ENCODE results near the gene NRXN3.
A peak's percentile ranks its signal among the peaks of the same experiment; 100 is the strongest.

The NRXN3 gene

GRCh38 chr14:78170203-78170602, at the start of gene NRXN3:
Gene NRXN3 (plus strand): TSS chr14:78170373. CDS start chr14:78243094, 72,721 bp downstream.
- Mint-ChIP-seq H3K36me3 (ENCODE audit: low read depth) (no peaks in the 10 kb centered on the region), H3K27me3 (ENCODE audit: low read depth) (peaks cover 8% of the 10 kb centered on the region), H3K9me3 (no peaks in the 10 kb centered on the region), H3K4me1 (ENCODE audit: low read depth) (no peaks in the 10 kb centered on the region), H3K4me3 (no peak within 1 kb of the TSS), H3K27ac (no peak within 1 kb of the TSS)
- DNase-seq (ENCODE audit: low spot score): no peak

- H3K27me3 Mint-ChIP-seq (ENCODE audit: low read depth): no peaks in the 10 kb centered on the region
Observed at GRCh38 chr14:78122436-78122835, 47.7 kb upstream of the NRXN3 start.

GRCh38 chr14:78123650-78124253, 46.4 kb upstream of the NRXN3 start:
- Mint-ChIP-seq H3K36me3 (ENCODE audit: low read depth) (no peaks in the 10 kb centered on the region), H3K9me3 (no peaks in the 10 kb centered on the region), H3K27ac (no peak overlapping the region), H3K27me3 (ENCODE audit: low read depth) (no peaks in the 10 kb centered on the region), H3K4me1 (ENCODE audit: low read depth) (no peaks in the 10 kb centered on the region), H3K4me3 (no peak overlapping the region)
- no peak for DNase-seq (ENCODE audit: low spot score)

More at GRCh38 chr14:78122436-78122835, 47.7 kb upstream of the NRXN3 start:
- no peak for DNase-seq (ENCODE audit: low spot score)
- Mint-ChIP-seq H3K4me3 (no peak overlapping the region), H3K9me3 (no peaks in the 10 kb centered on the region), H3K27ac (no peak overlapping the region), H3K4me1 (ENCODE audit: low read depth) (no peaks in the 10 kb centered on the region), H3K36me3 (ENCODE audit: low read depth) (no peaks in the 10 kb centered on the region)

- DNase-seq (ENCODE audit: low spot score): no peak
- Mint-ChIP-seq H3K36me3 (ENCODE audit: low read depth) (no peaks in the 10 kb centered on the region), H3K27me3 (ENCODE audit: low read depth) (no peaks in the 10 kb centered on the region), H3K27ac (no peak overlapping the region), H3K4me1 (ENCODE audit: low read depth) (no peaks in the 10 kb centered on the region), H3K9me3 (no peaks in the 10 kb centered on the region), H3K4me3 (no peak overlapping the region)
Observed at GRCh38 chr14:78127961-78128360, 42.2 kb upstream of the NRXN3 start.

GRCh38 chr14:78129375-78129774, 40.8 kb upstream of the NRXN3 start:
- Mint-ChIP-seq H3K27me3 (ENCODE audit: low read depth) (no peaks in the 10 kb centered on the region), H3K4me3 (no peak overlapping the region), H3K36me3 (ENCODE audit: low read depth) (no peaks in the 10 kb centered on the region), H3K27ac (no peak overlapping the region), H3K9me3 (no peaks in the 10 kb centered on the region), H3K4me1 (ENCODE audit: low read depth) (no peaks in the 10 kb centered on the region)
- no peak for DNase-seq (ENCODE audit: low spot score)

- H3K4me1 Mint-ChIP-seq (ENCODE audit: low read depth): peaks cover under 1% of the 10 kb centered on the region
- no peaks in the 10 kb centered on the region for H3K36me3 Mint-ChIP-seq (ENCODE audit: low read depth)
- H3K27me3 Mint-ChIP-seq (ENCODE audit: low read depth): no peaks in the 10 kb centered on the region
- DNase-seq (ENCODE audit: low spot score): no peak
- H3K4me3 Mint-ChIP-seq: no peak overlapping the region
- no peaks in the 10 kb centered on the region for H3K9me3 Mint-ChIP-seq
- no peak overlapping the region for H3K27ac Mint-ChIP-seq
Observed at GRCh38 chr14:78130356-78130755, 39.8 kb upstream of the NRXN3 start.

GRCh38 chr14:78131201-78131600, 39.0 kb upstream of the NRXN3 start:
- Mint-ChIP-seq H3K36me3 (ENCODE audit: low read depth) (no peaks in the 10 kb centered on the region), H3K4me1 (ENCODE audit: low read depth) (peaks cover 4% of the 10 kb centered on the region), H3K27me3 (ENCODE audit: low read depth) (no peaks in the 10 kb centered on the region), H3K4me3 (no peak overlapping the region), H3K9me3 (no peaks in the 10 kb centered on the region), H3K27ac (no peak overlapping the region)
- no peak for DNase-seq (ENCODE audit: low spot score)

GRCh38 chr14:78131616-78132015, 38.6 kb upstream of the NRXN3 start:
- Mint-ChIP-seq H3K36me3 (ENCODE audit: low read depth) (no peaks in the 10 kb centered on the region), H3K27me3 (ENCODE audit: low read depth) (no peaks in the 10 kb centered on the region), H3K4me3 (no peak overlapping the region), H3K27ac (no peak overlapping the region), H3K9me3 (no peaks in the 10 kb centered on the region), H3K4me1 (ENCODE audit: low read depth) (peaks cover 4% of the 10 kb centered on the region)
- DNase-seq (ENCODE audit: low spot score): no peak

- peak; percentile 29 for DNase-seq (ENCODE audit: low spot score)
- H3K4me1 Mint-ChIP-seq (ENCODE audit: low read depth): peaks cover 4% of the 10 kb centered on the region
- H3K27me3 Mint-ChIP-seq (ENCODE audit: low read depth): no peaks in the 10 kb centered on the region
- H3K4me3 Mint-ChIP-seq: no peak overlapping the region
- no peaks in the 10 kb centered on the region for H3K36me3 Mint-ChIP-seq (ENCODE audit: low read depth)
- no peak overlapping the region for H3K27ac Mint-ChIP-seq
- no peaks in the 10 kb centered on the region for H3K9me3 Mint-ChIP-seq
Observed at GRCh38 chr14:78135450-78135891, 34.7 kb upstream of the NRXN3 start.

- Mint-ChIP-seq H3K4me1 (ENCODE audit: low read depth) (peaks cover 4% of the 10 kb centered on the region), H3K27me3 (ENCODE audit: low read depth) (no peaks in the 10 kb centered on the region), H3K9me3 (no peaks in the 10 kb centered on the region), H3K27ac (no peak overlapping the region), H3K36me3 (ENCODE audit: low read depth) (no peaks in the 10 kb centered on the region), H3K4me3 (no peak overlapping the region)
- DNase-seq (ENCODE audit: low spot score): no peak
Observed at GRCh38 chr14:78136695-78137094, 33.5 kb upstream of the NRXN3 start.

GRCh38 chr14:78141590-78141989, 28.6 kb upstream of the NRXN3 start:
- Mint-ChIP-seq H3K4me1 (ENCODE audit: low read depth) (no peaks in the 10 kb centered on the region), H3K27ac (no peak overlapping the region), H3K9me3 (no peaks in the 10 kb centered on the region), H3K27me3 (ENCODE audit: low read depth) (peaks cover 2% of the 10 kb centered on the region), H3K4me3 (no peak overlapping the region), H3K36me3 (ENCODE audit: low read depth) (no peaks in the 10 kb centered on the region)
- no peak for DNase-seq (ENCODE audit: low spot score)

- Mint-ChIP-seq H3K27me3 (ENCODE audit: low read depth) (peaks cover 2% of the 10 kb centered on the region), H3K4me3 (no peak overlapping the region), H3K36me3 (ENCODE audit: low read depth) (no peaks in the 10 kb centered on the region), H3K4me1 (ENCODE audit: low read depth) (no peaks in the 10 kb centered on the region), H3K27ac (no peak overlapping the region), H3K9me3 (no peaks in the 10 kb centered on the region)
- DNase-seq (ENCODE audit: low spot score): no peak
Observed at GRCh38 chr14:78142998-78143397, 27.2 kb upstream of the NRXN3 start.

GRCh38 chr14:78143489-78144145, 26.6 kb upstream of the NRXN3 start:
- Mint-ChIP-seq H3K9me3 (no peaks in the 10 kb centered on the region), H3K27ac (no peak overlapping the region), H3K36me3 (ENCODE audit: low read depth) (no peaks in the 10 kb centered on the region), H3K4me1 (ENCODE audit: low read depth) (no peaks in the 10 kb centered on the region), H3K27me3 (ENCODE audit: low read depth) (peaks cover 2% of the 10 kb centered on the region), H3K4me3 (no peak overlapping the region)
- DNase-seq (ENCODE audit: low spot score): no peak

GRCh38 chr14:78152201-78153063, 17.7 kb upstream of the NRXN3 start:
- peaks cover 4% of the 10 kb centered on the region for H3K4me1 Mint-ChIP-seq (ENCODE audit: low read depth)

More at GRCh38 chr14:78152201-78153063, 17.7 kb upstream of the NRXN3 start:
- Mint-ChIP-seq H3K27ac (no peak overlapping the region), H3K4me3 (no peak overlapping the region), H3K27me3 (ENCODE audit: low read depth) (no peaks in the 10 kb centered on the region), H3K9me3 (no peaks in the 10 kb centered on the region), H3K36me3 (ENCODE audit: low read depth) (no peaks in the 10 kb centered on the region)
- no peak for DNase-seq (ENCODE audit: low spot score)
